NCI-H1417 (cell line): ENCODE measurements around the gene SLC12A3.

Source experiments
- DNase-seq, 3 experiments: peaks; one replicate each; lab custom pipeline; 2025; lab: John Stamatoyannopoulos, UW

The SLC12A3 gene

GRCh38 chr16:56943761-56944375 lies 78.9 kb downstream of the SLC12A3 start:
- no peak for DNase-seq

- DNase-seq = no peak
These were observed 80.2 kb downstream of the SLC12A3 start for GRCh38 chr16:56944954-56945839.

- no peak for DNase-seq
These were observed 81.0 kb downstream of the SLC12A3 start for GRCh38 chr16:56945847-56946527.

GRCh38 chr16:56946767-56947603 lies 82.0 kb downstream of the SLC12A3 start:
- DNase-seq = no peak

DNA sequence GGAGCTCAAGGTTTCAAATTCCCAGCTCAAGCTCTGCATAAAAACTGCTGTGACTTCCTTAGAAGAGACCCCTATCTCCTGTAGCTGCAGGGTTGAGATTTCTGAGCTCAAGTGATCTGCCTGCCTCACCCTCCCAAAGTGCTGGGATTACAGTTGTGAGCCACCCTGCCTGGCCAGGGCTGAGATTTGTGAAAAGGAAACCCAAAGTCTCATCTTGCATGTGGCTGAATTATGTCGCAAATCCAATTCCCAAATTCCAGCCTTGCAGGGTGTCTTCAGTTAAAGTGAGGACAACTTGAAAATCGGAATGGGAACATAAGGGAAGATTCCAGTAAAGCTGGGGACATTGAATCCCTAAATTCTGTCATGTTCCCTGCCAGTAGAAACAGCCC lies 82.6 kb downstream of the SLC12A3 start:
- DNase-seq = no peak

DNA sequence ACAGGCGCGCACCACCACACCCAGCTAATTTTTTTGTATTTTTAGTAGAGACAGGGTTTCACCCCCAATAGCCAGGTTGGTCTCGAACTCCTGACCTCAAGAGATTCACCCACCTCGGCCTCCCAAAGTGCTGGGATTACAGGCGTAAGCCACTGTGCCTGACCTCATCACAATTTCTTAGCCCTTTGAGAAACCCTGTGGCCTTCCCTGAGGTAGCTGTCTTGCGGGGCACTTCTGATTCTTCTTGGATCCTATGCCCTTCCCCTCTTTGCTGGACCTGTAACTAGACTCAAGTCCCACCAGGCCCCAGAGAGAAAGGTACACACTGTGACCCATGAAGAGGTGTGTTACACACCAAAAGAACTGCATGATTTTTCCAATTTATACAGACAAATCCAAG lies 83.2 kb downstream of the SLC12A3 start:
- no peak for DNase-seq

DNA sequence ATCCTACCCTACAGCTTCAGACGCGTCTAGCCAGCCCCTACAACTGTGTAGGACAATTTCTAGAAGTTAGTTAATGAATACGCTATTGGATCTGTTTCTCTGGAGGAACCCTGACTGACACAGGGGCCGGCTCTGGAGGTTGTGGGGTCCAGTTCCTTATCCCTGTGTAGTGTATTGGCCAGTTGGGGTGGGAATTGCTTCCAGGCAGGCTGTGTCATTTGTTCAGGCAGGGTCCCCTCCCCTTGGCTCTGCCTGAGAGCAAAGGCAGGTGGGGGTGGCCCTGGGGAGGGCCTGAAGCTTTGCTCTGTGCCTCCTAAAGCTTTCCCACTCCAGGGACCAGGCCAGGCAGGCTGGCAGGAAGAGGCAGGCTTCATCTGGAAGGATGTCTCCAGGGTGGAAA lies 85.0 kb downstream of the SLC12A3 start:
- DNase-seq = no peak

DNA sequence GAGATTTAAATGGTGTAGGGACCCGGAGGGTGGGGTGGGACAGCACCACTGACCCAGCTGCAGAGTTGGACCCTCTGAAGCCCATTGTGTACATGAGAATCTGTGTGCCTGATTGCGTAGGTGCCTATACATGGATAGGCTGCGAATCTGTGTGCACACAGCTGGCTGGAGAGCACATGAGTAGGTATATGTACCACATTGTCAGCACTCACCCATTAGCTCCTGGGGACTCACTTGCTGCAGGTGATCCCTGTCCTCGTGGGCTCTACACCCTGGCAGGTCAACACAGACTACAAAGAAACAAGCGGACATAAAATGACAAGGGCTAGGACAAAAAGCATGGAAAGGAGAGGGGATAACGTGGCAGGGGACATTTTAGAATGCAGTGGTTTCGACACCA lies 85.4 kb downstream of the SLC12A3 start:
- DNase-seq = no peak

DNA sequence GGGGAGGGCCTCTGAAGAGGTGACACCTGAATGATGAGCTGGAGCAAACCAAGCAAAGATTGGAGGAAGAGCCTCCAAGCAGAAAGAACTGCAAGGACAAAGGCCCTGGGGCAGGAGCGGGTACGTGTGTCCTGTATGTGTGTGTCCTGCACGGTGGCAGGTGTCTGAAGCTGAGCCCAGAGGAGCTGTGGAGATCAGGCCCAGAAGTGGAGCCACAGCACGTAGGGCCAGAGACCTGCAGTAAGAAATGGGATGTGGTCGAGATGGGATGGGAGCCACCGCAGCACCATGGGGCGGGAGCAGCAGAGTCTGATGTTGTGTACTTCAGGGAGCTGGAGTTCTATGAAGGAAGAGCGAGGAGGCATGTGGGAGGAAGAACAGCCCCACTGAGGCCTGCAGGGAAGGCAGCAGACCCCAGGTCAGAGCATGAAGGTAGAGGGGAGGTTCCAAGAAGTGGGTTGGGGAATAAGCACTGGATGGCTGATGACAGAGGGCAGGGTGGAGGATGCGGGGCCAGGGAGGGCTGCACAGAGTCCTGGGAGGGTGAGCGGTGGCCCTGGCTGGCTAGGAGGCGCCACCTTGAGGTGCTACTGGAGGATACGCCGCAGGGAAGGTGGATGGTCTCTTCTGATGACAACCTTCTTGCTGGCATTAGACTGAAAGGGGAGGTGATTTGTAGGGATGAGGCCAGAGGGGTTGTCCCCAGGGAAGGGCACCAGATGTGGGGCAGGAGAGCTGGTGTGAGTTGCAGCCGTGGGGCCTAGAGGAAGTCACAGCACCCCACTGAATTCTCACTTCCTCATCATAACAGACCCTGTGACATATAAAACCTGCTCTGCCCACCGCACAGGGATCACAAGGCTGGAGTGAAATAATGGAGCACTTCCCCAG lies 86.1 kb downstream of the SLC12A3 start:
- peak; percentile 2 to 61 (median 5) for DNase-seq

- DNase-seq = no peak
These were observed 88.0 kb downstream of the SLC12A3 start for GRCh38 chr16:56953006-56953405.

- no peak for DNase-seq
These were observed 91.1 kb downstream of the SLC12A3 start for GRCh38 chr16:56956076-56956475.

GRCh38 chr16:56956756-56957155 lies 91.7 kb downstream of the SLC12A3 start:
- DNase-seq = no peak

DNA sequence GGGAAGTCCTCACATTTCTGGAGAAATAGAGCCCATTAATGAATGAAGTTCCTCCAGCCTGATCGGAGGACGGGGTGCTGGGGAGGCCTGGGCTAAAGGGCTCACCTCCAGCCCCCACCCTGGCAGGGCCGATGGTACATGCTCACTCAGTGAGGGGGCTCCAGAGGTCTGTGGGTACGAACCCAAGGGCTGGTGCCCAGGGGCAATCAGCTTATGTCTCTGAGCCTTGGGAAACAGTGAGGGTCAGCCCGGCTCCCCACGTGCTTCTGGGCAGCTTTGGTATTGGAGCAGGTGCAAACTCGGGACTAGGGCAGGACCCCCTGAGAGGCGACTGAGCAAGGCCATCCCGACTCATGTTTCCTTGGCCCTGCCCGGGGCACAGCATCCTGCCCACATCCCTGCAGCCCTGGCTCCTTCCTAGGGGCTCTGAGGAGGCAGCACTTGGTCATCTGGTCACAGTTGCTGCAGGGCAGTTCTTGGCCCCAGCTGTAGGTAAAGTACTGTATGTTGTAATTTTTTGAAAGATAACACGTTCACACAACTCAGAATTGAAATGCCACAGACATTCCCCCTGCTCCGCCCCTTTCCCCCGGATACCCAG lies 95.8 kb downstream of the SLC12A3 start:
- DNase-seq = no peak

GRCh38 chr16:56961386-56961785 lies 96.4 kb downstream of the SLC12A3 start:
- DNase-seq = no peak

DNA sequence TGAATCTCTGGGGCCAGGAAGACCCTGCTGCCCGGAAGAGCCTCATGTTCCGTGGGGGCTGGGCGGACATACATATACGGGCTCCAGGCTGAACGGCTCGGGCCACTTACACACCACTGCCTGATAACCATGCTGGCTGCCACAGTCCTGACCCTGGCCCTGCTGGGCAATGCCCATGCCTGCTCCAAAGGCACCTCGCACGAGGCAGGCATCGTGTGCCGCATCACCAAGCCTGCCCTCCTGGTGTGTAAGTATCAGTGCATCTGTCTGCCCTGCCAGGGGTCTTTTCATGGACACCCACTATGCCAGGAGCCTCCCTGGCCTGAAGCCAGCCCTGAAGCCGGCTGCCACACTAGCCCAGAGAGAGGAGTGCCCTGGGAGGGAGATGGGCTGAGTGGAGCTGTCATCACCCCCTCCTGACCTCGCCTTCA lies 96.9 kb downstream of the SLC12A3 start, which contains the start of gene CETP:
CETP (plus strand) TSS at position 100 of the 431 bp plus-strand sequence; CDS start at position 130, 30 bp downstream.
- DNase-seq = no peak

- peak; percentile 1 to 47 (median 12) for DNase-seq
These were observed 99.5 kb downstream of the SLC12A3 start for GRCh38 chr16:56964243-56965148.
